Measurements from ENCODE around the gene EDAR. TPM values are rescaled to one million over a fixed set of nuclear protein-coding genes. Genes with fewer than 3 reads are reported as not detected.

The EDAR gene
- polyA plus RNA-seq, 1 experiment, result not detected

DNA sequence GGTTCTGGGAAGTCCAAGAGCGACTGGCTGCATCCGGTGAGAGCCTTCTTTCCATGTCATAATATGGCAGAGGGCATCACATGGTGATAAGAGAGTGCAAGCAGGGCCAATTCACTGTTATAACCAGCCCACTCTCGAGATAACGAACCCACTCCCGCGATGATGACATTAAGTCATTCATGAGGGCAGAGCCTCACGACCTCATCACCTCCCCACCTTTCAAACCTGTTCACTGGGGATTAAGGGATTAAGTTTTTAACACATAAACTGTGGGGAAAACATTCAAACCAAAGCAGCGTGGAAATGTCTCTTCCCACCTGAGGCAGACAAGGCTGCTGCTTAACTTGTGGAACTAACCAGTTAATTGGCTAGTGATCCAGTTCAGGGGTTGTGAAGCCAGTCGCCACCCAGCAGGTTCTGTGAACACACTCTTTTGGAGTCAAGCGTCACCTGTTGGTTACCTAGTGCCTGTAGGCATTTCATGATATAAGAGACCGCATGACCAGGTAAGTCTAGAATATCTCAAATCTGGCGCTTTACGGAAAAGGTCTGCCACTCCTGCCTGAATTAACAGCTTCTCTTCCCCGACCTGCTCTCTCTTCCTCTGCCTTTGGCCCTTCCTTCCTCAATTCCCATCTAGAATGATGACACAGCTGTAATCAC lies 54.3 kb downstream of the EDAR start:
- ChIA-PET CTCF (interaction anchor here (1.6 kb wide), 1 partner anchor 18 kb away, joined by 3 read pairs; no protein-coding TSS in a partner anchor), POLR2A (no interaction called here)
- DNase-seq (ENCODE audit: low read depth), result no peak
- H3K36me3 ChIP-seq (ENCODE audit: control insufficient read depth, insufficient read depth, low read length), result no peaks in the 10 kb centered on the region
- H3K27me3 ChIP-seq (ENCODE audit: control insufficient read depth, insufficient read depth, low read length), result peaks cover 9% of the 10 kb centered on the region
- no peak for TF ChIP-seq CTCF (IDR thresholded peaks at IDR 0.05; ENCODE audit: insufficient read depth, low read depth, low read length)
- no peak overlapping the region for H3K4me3 ChIP-seq (ENCODE audit: low read depth, low read length)

DNA sequence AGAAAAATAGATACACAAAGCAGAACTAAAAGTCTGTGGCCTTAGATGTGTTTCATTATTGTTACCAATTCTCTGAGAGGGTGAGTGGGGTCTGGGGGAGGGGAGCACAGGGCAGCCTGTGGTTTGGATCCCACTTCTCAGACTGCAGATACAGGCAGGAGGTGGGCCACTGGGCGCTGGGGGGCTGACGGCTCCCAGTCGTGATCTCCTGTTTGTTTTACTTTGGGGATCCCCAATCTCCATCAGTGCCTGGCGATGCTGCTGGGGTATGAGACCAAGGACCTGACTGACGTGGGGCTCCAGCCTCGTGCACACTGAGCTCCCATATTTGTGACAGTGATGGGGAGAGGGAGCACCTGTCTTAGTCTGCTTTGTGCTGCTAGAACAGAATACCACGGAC lies 54.9 kb downstream of the EDAR start:
- POLR2A ChIA-PET, result no interaction called here
- CTCF ChIA-PET, result no interaction called here
- no peak for TF ChIP-seq CTCF (IDR thresholded peaks at IDR 0.05; ENCODE audit: insufficient read depth, low read depth, low read length)
- H3K4me3 ChIP-seq (ENCODE audit: low read depth, low read length), result no peak overlapping the region
- H3K27me3 ChIP-seq (ENCODE audit: control insufficient read depth, insufficient read depth, low read length), result peaks cover 9% of the 10 kb centered on the region
- DNase-seq (ENCODE audit: low read depth), result no peak
- no peaks in the 10 kb centered on the region for H3K36me3 ChIP-seq (ENCODE audit: control insufficient read depth, insufficient read depth, low read length)

DNA sequence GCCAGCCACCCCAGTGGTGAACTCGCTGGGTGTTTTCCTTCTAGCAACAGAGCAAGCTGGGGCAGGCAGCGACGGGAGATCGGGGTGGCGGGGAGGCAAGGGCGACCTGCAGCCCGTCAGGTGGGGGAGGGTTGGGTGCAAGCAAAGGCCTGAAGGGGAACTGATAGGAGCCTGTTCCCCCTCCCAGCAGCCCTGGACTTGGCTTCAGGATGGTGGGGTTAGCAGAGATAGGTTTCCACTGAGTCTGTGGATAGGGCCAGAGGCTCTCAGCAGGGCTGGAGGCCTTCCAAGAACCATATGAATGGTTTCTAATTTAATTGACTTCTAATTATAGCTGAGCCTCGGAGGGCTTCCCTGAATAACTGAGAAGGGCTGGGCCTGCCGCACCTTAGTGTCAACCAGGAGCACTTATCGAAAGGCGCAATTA lies 55.3 kb downstream of the EDAR start:
- no peaks in the 10 kb centered on the region for H3K36me3 ChIP-seq (ENCODE audit: control insufficient read depth, insufficient read depth, low read length)
- H3K4me3 ChIP-seq (ENCODE audit: low read depth, low read length), result no peak overlapping the region
- peaks cover 9% of the 10 kb centered on the region for H3K27me3 ChIP-seq (ENCODE audit: control insufficient read depth, insufficient read depth, low read length)
- no peak for DNase-seq (ENCODE audit: low read depth)
- TF ChIP-seq CTCF (IDR thresholded peaks at IDR 0.05; ENCODE audit: insufficient read depth, low read depth, low read length), result no peak
- ChIA-PET POLR2A (no interaction called here), CTCF (no interaction called here)

DNA sequence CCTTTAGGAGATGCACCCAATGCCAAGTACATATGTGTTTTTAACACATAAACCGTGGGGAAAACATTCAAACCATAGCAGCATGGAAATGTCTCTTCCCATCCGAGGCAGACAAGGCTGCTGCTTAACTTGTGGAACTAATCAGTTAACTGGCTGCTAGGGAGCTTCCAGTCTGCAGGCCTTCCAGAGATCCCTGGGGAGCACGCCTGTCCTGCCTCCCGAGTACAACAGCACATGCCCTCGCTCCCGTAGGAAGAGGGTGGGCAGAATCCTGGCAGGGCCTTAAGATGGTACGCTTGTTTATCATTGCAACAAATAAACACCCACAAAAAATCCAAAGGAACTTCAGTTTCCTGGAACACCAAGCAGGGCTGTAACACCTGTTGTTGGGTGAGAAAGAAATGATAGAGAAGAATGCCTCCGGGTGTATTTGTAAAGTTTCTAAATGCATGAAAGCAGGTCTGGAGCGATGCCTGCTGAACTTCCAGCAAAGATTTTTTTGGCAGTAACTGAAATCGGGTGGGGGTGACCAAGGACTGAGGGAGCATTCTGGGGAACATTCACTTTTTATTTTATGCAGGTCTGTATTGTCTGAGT lies 56.2 kb downstream of the EDAR start:
- Histone ChIP-seq H3K4me3 (ENCODE audit: low read depth, low read length) (no peak overlapping the region), H3K27me3 (ENCODE audit: control insufficient read depth, insufficient read depth, low read length) (peaks cover 11% of the 10 kb centered on the region), H3K36me3 (ENCODE audit: control insufficient read depth, insufficient read depth, low read length) (no peaks in the 10 kb centered on the region)
- ChIA-PET POLR2A (no interaction called here), CTCF (no interaction called here)
- no peak for DNase-seq (ENCODE audit: low read depth)
- no peak for TF ChIP-seq CTCF (IDR thresholded peaks at IDR 0.05; ENCODE audit: insufficient read depth, low read depth, low read length)

GRCh38 chr2:108931372-108931771 lies 57.6 kb downstream of the EDAR start:
- Histone ChIP-seq H3K4me3 (ENCODE audit: low read depth, low read length) (no peak overlapping the region), H3K36me3 (ENCODE audit: control insufficient read depth, insufficient read depth, low read length) (no peaks in the 10 kb centered on the region), H3K27me3 (ENCODE audit: control insufficient read depth, insufficient read depth, low read length) (peaks cover 20% of the 10 kb centered on the region)
- POLR2A ChIA-PET, result no interaction called here
- no peak for TF ChIP-seq CTCF (IDR thresholded peaks at IDR 0.05; ENCODE audit: insufficient read depth, low read depth, low read length)
- no peak for DNase-seq (ENCODE audit: low read depth)
- CTCF ChIA-PET, result no interaction called here

Data from BJ (cell line).